Gastroesophageal sphincter (tissue), 4 donors: ENCODE data around the gene PLEKHM2. TPM values are rescaled to one million over a fixed set of nuclear protein-coding genes. Genes with fewer than 3 reads are reported as not detected.
"Not testable (repeated sequence)": the region's sequence is repeated elsewhere in the genome, so short reads cannot be mapped to it uniquely, and the experiment has no call there.

Source experiments
- ATAC-seq: fragments of 150-250 bp; one replicate; pipeline ENCODE4 v1.9.1; 2016; ENCODE audit warnings: mild to moderate bottlenecking, moderate library complexity
- H3K27ac ChIP-seq, 4 donors: fragments of 200-600 bp; sonication (generic) in 3 of 4; 1 replicate in 3 of 4; 2 replicates in 1 of 4; pipeline ENCODE4 v1.5.1; 2016 to 2019
- H3K27me3 ChIP-seq: fragments of 200-600 bp; sonication (generic); one replicate; pipeline ENCODE4 v1.5.1; 2019
- H3K36me3 ChIP-seq, 2 donors: fragments of 200-600 bp; sonication (generic); one replicate each; pipeline ENCODE4 v1.5.1; 2019; ENCODE audit warnings: control low read depth in 1 of 2
- H3K4me1 ChIP-seq, 3 donors: fragments of 200-600 bp; sonication (generic); 1 replicate in 2 of 3; 2 replicates in 1 of 3; pipeline ENCODE4 v1.5.1; 2016 to 2019; ENCODE audit warnings: control low read depth in 2 of 3
- H3K4me3 ChIP-seq, 2 donors: fragments of 200-600 bp; sonication (generic); one replicate each; pipeline ENCODE4 v1.5.1; 2019; ENCODE audit warnings: mild to moderate bottlenecking in 1 of 2, moderate library complexity in 1 of 2
- H3K9me3 ChIP-seq, 3 donors: fragments of 200-600 bp; sonication (generic); one replicate each; pipeline ENCODE4 v1.5.1; 2017 to 2019; ENCODE audit warnings: control low read depth in 2 of 3
- CTCF ChIP-seq, 4 experiments: fragments of 200-600 bp in 2 of 4; fragments of 450-650 bp in 2 of 4; sonication (generic) in 1 of 4; IDR thresholded peaks; one replicate each; pipeline ENCODE4 v1.5.1; 2017 to 2019; ENCODE audit warnings: antibody characterized with exemption in 4 of 4, mild to moderate bottlenecking in 2 of 4, moderate library complexity in 2 of 4
- EP300 ChIP-seq: sonication (generic); formaldehyde crosslinking; IDR thresholded peaks from one replicate; pipeline ENCODE4 v1.6.1; 2017; ENCODE audit warnings: antibody characterized with exemption, mild to moderate bottlenecking
- POLR2A ChIP-seq, 2 donors: fragments of 450-650 bp; IDR thresholded peaks; one replicate each; pipeline ENCODE4 v1.6.1; 2017; ENCODE audit warnings: antibody characterized with exemption in 2 of 2, mild to moderate bottlenecking in 2 of 2, moderate library complexity in 1 of 2
- POLR2AphosphoS5 ChIP-seq: sonication (generic); formaldehyde crosslinking; IDR thresholded peaks from one replicate; pipeline ENCODE4 v1.6.1; 2017; ENCODE audit warnings: antibody characterized with exemption
- WGBS, 2 donors: methylation state at CpG; one replicate each; pipeline ENCODE4 v1.1.5; 2018; ENCODE audit warnings: low coverage in 1 of 2; 5-methylcytosine and 5-hydroxymethylcytosine counted together
- total RNA-seq, 4 donors: library from RNA; depleted of rRNA; stranded (reverse); fragments of >200 nt; gene quantifications; one replicate each; pipeline ENCODE4 v1.1.0, GENCODE V29; 2016

The PLEKHM2 gene
- total RNA-seq, 4 donors from 2014 or later = 32.1 to 65.2 (median 41.8) TPM

DNA sequence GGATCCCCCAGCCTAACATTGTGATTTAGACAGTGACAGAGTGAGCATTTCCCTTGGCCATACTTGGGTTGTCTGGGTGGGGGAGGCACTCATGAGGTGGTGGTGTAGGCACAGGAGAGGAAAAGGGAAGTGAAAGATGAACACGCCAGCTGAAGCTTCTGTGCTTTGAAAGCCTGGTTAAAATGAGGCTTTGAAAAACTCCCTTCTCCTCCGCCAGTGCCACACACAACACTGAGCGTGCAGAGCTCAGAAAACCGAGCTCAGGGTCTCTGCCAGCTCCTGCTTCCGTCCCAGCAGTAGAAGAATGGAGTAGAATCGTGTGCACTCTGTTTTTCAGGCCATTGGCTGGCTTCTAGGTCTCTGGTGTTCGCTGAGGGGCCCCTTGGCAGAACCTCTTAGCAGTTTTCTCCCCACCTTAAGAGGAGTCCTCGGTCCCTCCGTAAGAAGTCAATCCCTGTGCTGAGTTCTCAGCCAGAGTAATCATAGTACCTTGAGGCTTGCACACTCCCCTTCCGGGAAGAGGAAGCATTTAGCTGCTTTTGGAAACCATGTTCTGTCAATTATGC, 12.9 kb downstream of the PLEKHM2 start:
- H3K27ac ChIP-seq = peak overlapping the region in 2 of 4 donors; percentile 27 to 35
- TF ChIP-seq EP300 (no peak), POLR2A (IDR thresholded peaks at IDR 0.05) (no peak), POLR2AphosphoS5 (no peak), CTCF (IDR thresholded peaks at IDR 0.05) (no peak)
- no peaks in the 10 kb centered on the region for H3K9me3 ChIP-seq
- H3K27me3 ChIP-seq = no peaks in the 10 kb centered on the region
- ATAC-seq = no peak
- WGBS, 2 donors = 62 to 81% methylated on average over 1 to 5 of the region's 10 CpGs
- H3K4me1 ChIP-seq = peaks cover 0 to 71% (median 18%) of the 10 kb centered on the region in 3 donors
- H3K4me3 ChIP-seq = no peak overlapping the region
- peaks cover 0 to 12% of the 10 kb centered on the region in 2 donors for H3K36me3 ChIP-seq

GRCh38 chr1:15698201-15698600, 14.1 kb downstream of the PLEKHM2 start:
- 100% methylated on average over 2 of the region's 2 CpGs for WGBS, 2 donors

GRCh38 chr1:15699321-15699720, 15.2 kb downstream of the PLEKHM2 start:
- not testable (repeated sequence) for H3K27ac ChIP-seq, ATAC-seq, H3K9me3 ChIP-seq, H3K4me3 ChIP-seq, H3K27me3 ChIP-seq
- Histone ChIP-seq H3K4me1 (peaks cover 0 to 74% (median 30%) of the 10 kb centered on the region in 3 donors), H3K36me3 (peaks cover 0 to 12% of the 10 kb centered on the region in 2 donors)
- WGBS, 2 donors = 60 to 90% methylated on average over 1 to 3 of the region's 4 CpGs

More at GRCh38 chr1:15698201-15698600, 14.1 kb downstream of the PLEKHM2 start:
- H3K4me1 ChIP-seq = peaks cover 0 to 71% (median 22%) of the 10 kb centered on the region in 3 donors
- H3K36me3 ChIP-seq = peaks cover 0 to 12% of the 10 kb centered on the region in 2 donors
- no peak for ATAC-seq
- no peaks in the 10 kb centered on the region for H3K9me3 ChIP-seq
- no peak overlapping the region for H3K4me3 ChIP-seq
- no peak overlapping the region for H3K27ac ChIP-seq
- H3K27me3 ChIP-seq = no peaks in the 10 kb centered on the region
- TF ChIP-seq POLR2A (IDR thresholded peaks at IDR 0.05) (no peak), CTCF (IDR thresholded peaks at IDR 0.05) (no peak), EP300 (no peak), POLR2AphosphoS5 (no peak)

DNA sequence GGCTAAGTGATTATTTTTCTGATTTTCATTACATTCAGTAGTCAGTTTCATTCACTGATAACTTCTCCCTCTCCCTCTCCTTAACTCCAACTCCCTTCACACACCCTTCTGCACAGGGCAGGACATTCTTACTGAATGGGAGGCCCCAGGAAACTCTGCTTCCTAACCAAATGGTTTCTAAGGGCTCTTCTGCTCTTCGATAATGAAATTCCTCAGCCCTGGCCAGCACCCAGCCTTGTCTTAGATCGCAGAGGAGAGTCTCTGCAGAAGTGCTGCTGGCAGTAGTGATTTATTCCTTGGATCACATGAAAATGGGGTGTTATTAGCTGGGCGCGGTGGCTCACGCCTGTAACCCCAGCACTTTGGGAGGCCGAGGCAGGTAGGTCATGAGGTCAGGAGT, 16.4 kb downstream of the PLEKHM2 start:
- Histone ChIP-seq H3K27me3 (no peaks in the 10 kb centered on the region), H3K4me3 (no peak overlapping the region), H3K27ac (peak overlapping the region in 2 of 4 donors; percentile 22 to 35), H3K9me3 (no peaks in the 10 kb centered on the region), H3K36me3 (peaks cover 0 to 15% of the 10 kb centered on the region in 2 donors), H3K4me1 (peaks cover 0 to 82% (median 35%) of the 10 kb centered on the region in 3 donors)
- no peak for ATAC-seq
- no peak for TF ChIP-seq POLR2A (IDR thresholded peaks at IDR 0.05)
- TF ChIP-seq CTCF (IDR thresholded peaks at IDR 0.05) = no peak
- TF ChIP-seq EP300 = no peak
- no peak for TF ChIP-seq POLR2AphosphoS5
- 11 to 17% methylated on average over 1 to 4 of the region's 6 CpGs for WGBS, 2 donors

GRCh38 chr1:15701784-15702183, 17.7 kb downstream of the PLEKHM2 start:
- no peaks in the 10 kb centered on the region for H3K27me3 ChIP-seq
- TF ChIP-seq POLR2AphosphoS5 (no peak), POLR2A (IDR thresholded peaks at IDR 0.05) (no peak), CTCF (IDR thresholded peaks at IDR 0.05) (no peak)
- ATAC-seq = no peak
- no peak overlapping the region for H3K4me3 ChIP-seq
- 80% methylated on average over 4 of the region's 8 CpGs; no CpG with 5 or more reads in 1 of the 2 donors for WGBS, 2 donors
- H3K9me3 ChIP-seq = no peaks in the 10 kb centered on the region
- peak overlapping the region in 3 of 4 donors; percentile 12 to 88 (median 86) for H3K27ac ChIP-seq
- peaks cover 0 to 82% (median 32%) of the 10 kb centered on the region in 3 donors for H3K4me1 ChIP-seq
- peaks cover 0 to 13% of the 10 kb centered on the region in 2 donors for H3K36me3 ChIP-seq
